HL-60 (cell line): ENCODE measurements around the gene KIF23.

Experiments
- CTCF ChIP-seq: IDR thresholded peaks from one replicate; pipeline ENCODE4 v1.5.1; 2011; ENCODE audit warnings: low read length, control low read depth, inconsistent platforms; ENCODE audit not compliant: insufficient read depth
- GABPA ChIP-seq: IDR thresholded peaks from 2 replicates; pipeline ENCODE4 v1.6.1; 2012; ENCODE audit warnings: low read depth
- POLR2AphosphoS5 ChIP-seq: IDR thresholded peaks from 2 replicates; pipeline ENCODE4 v1.6.1; 2012; ENCODE audit warnings: low read depth
- TF ChIP-seq, protein P1 (sequence below): IDR thresholded peaks from 2 replicates; pipeline ENCODE4 v1.6.1; 2012; ENCODE audit warnings: low read depth; ENCODE audit not compliant: insufficient replicate concordance

- TF ChIP-seq CTCF, result no peak
- TF ChIP-seq POLR2AphosphoS5, result no peak
- TF ChIP-seq, protein P1, sequence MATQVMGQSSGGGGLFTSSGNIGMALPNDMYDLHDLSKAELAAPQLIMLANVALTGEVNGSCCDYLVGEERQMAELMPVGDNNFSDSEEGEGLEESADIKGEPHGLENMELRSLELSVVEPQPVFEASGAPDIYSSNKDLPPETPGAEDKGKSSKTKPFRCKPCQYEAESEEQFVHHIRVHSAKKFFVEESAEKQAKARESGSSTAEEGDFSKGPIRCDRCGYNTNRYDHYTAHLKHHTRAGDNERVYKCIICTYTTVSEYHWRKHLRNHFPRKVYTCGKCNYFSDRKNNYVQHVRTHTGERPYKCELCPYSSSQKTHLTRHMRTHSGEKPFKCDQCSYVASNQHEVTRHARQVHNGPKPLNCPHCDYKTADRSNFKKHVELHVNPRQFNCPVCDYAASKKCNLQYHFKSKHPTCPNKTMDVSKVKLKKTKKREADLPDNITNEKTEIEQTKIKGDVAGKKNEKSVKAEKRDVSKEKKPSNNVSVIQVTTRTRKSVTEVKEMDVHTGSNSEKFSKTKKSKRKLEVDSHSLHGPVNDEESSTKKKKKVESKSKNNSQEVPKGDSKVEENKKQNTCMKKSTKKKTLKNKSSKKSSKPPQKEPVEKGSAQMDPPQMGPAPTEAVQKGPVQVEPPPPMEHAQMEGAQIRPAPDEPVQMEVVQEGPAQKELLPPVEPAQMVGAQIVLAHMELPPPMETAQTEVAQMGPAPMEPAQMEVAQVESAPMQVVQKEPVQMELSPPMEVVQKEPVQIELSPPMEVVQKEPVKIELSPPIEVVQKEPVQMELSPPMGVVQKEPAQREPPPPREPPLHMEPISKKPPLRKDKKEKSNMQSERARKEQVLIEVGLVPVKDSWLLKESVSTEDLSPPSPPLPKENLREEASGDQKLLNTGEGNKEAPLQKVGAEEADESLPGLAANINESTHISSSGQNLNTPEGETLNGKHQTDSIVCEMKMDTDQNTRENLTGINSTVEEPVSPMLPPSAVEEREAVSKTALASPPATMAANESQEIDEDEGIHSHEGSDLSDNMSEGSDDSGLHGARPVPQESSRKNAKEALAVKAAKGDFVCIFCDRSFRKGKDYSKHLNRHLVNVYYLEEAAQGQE, result no peak
- no peak for TF ChIP-seq GABPA
Observed at GRCh38 chr15:69465253-69465652, 51.1 kb downstream of the KIF23 start.
